Measurements from ENCODE around the gene SCUBE1. TPM values are rescaled to one million over a fixed set of nuclear protein-coding genes. Genes with fewer than 3 reads are reported as not detected.

SCUBE1 gene
- total RNA-seq, 1 donor from 2014 or later: 25.9 TPM

DNA sequence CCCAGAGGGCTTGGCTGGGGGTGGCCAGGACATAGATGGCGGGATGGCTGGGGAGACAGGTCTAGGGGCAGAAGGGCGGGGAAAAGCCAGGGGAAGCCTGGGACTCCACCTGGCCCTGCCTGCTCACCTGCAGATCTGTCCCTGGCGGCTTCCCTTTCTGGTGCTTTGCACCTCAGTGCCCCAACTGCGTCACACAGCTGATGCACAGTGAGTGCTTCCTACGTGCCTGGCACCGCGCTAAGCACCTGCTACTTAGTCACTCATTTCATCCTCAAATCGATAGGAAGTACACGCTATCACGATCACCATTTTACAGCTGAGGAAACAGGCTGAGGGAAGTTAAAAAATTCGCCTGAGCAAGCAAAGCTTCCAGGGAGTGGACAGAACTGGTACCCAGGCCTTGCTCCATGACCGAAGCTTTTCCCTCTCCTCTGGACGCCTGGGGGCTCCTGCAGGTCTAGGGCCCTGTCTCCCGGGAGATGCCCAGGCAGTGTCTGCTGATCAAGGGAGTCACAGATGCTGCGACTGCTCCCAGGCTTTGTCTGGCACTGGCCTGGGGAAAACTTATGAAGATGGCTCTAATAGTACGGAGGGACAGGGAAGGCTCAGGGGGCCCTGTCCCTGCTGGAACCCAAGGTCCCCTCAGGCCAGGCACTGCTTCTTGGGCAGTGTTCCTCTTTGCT lies 93.2 kb downstream of the SCUBE1 start:
- peak overlapping the region; percentile 29 for H3K27ac Mint-ChIP-seq
- peaks cover 2% of the 10 kb centered on the region for H3K36me3 Mint-ChIP-seq
- H3K27me3 Mint-ChIP-seq (ENCODE audit: insufficient read depth, low read depth): peaks cover 3% of the 10 kb centered on the region

DNA sequence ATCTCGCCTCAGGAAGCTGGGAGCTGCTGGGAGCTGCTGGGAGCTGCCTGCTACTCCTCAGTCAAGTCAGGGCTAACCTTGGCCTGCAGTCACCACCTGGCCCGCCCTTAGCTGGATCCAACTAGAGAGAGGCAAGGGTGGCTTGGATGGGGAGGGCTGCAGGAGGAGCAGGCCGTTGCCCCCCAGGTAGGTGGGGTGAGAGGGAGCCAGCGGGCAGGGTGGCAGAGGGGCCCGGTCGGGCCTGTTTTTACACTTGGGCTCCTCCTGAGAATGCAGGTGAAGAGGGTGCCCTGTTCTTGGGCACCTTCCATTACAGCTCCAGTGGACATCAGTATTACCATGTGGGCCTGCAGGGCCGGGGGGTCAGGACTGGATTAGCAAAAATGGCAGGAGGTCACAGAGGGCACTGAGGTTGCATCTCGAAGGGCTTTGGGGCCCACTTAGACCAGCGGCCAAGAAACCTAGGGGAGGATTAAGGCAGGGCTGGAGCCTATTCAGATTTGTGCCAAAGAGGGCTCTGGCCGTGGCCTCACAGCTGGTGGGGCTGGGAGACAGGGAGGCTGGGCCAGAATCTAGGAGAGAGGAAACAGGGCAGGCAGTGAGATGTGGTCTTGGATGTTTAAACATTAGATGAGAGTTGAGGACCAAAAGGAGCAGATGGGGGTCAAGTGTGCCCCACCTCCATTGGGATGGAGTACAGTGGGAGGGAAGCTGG lies 95.5 kb downstream of the SCUBE1 start:
- H3K4me2 ChIP-seq: no peak overlapping the region
- H3K27ac Mint-ChIP-seq: peak overlapping the region; percentile 68
- no peak overlapping the region for H2AFZ ChIP-seq (replicated peaks)

More for the DNA sequence above, 93.2 kb downstream of the SCUBE1 start:
- Histone ChIP-seq H3K9me3 (ENCODE audit: low read depth) (no peaks in the 10 kb centered on the region), H3F3A (ENCODE audit: low read depth) (no peaks in the 10 kb centered on the region), H4K20me1 (ENCODE audit: low read depth) (peaks cover 9% of the 10 kb centered on the region), H3K79me2 (ENCODE audit: low read depth) (no peaks in the 10 kb centered on the region), H3K4me3 (no peak overlapping the region), H3K9ac (no peak overlapping the region), H3K27me3 (no peaks in the 10 kb centered on the region), H3K36me3 (no peaks in the 10 kb centered on the region), H3K27ac (no peak overlapping the region), H3K4me1 (peaks cover 2% of the 10 kb centered on the region), H3K4me2 (no peak overlapping the region), H2AFZ (replicated peaks) (no peak overlapping the region)
- Mint-ChIP-seq H3K9me3 (no peaks in the 10 kb centered on the region), H3K4me3 (no peak overlapping the region), H3K4me1 (peaks cover 22% of the 10 kb centered on the region)
- TF ChIP-seq EZH2phosphoT487 (IDR thresholded peaks at IDR 0.05) (no peak), EZH2 (IDR thresholded peaks at IDR 0.05) (no peak)
- TF ChIP-seq, protein P1, sequence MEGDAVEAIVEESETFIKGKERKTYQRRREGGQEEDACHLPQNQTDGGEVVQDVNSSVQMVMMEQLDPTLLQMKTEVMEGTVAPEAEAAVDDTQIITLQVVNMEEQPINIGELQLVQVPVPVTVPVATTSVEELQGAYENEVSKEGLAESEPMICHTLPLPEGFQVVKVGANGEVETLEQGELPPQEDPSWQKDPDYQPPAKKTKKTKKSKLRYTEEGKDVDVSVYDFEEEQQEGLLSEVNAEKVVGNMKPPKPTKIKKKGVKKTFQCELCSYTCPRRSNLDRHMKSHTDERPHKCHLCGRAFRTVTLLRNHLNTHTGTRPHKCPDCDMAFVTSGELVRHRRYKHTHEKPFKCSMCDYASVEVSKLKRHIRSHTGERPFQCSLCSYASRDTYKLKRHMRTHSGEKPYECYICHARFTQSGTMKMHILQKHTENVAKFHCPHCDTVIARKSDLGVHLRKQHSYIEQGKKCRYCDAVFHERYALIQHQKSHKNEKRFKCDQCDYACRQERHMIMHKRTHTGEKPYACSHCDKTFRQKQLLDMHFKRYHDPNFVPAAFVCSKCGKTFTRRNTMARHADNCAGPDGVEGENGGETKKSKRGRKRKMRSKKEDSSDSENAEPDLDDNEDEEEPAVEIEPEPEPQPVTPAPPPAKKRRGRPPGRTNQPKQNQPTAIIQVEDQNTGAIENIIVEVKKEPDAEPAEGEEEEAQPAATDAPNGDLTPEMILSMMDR (IDR thresholded peaks at IDR 0.05): no peak
- DNase-seq (ENCODE audit: low spot score): no peak

DNA sequence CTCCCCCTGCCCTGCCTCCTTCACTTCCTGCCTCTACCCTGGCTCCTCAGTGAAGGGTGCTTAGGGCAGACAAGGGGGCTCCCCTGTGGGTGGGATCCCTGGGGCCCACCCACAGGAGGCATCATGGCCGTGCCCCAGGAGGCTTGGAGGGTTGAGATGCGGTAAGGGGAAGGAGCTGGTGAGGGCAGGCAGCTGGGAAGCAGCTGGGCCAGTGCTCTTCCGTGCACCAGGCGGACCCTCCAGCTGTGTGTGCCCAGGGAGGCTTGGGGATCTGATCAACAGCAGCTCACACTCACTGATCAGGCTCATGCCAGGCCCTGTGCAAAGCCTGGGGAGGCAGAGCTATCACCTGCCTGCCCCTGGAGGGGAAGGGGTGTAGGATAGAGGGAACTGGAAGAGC lies 97.0 kb downstream of the SCUBE1 start:
- TF ChIP-seq EZH2phosphoT487 (IDR thresholded peaks at IDR 0.05): no peak
- TF ChIP-seq, protein P1 (IDR thresholded peaks at IDR 0.05): no peak
- TF ChIP-seq EZH2 (IDR thresholded peaks at IDR 0.05): no peak

More for the DNA sequence above, 95.5 kb downstream of the SCUBE1 start:
- no peaks in the 10 kb centered on the region for H3K36me3 Mint-ChIP-seq
- H3K4me1 Mint-ChIP-seq: peaks cover 28% of the 10 kb centered on the region
- H3F3A ChIP-seq (ENCODE audit: low read depth): no peaks in the 10 kb centered on the region
- H3K36me3 ChIP-seq: no peaks in the 10 kb centered on the region
- no peak overlapping the region for H3K4me3 Mint-ChIP-seq
- no peaks in the 10 kb centered on the region for H3K27me3 ChIP-seq
- H3K79me2 ChIP-seq (ENCODE audit: low read depth): no peaks in the 10 kb centered on the region
- no peaks in the 10 kb centered on the region for H3K9me3 Mint-ChIP-seq
- H3K4me3 ChIP-seq: no peak overlapping the region
- peaks cover 2% of the 10 kb centered on the region for H3K27me3 Mint-ChIP-seq (ENCODE audit: insufficient read depth, low read depth)
- H3K27ac ChIP-seq: no peak overlapping the region
- TF ChIP-seq, protein P1 (IDR thresholded peaks at IDR 0.05): no peak
- no peak overlapping the region for H3K9ac ChIP-seq
- H4K20me1 ChIP-seq (ENCODE audit: low read depth): peaks cover 9% of the 10 kb centered on the region
- peaks cover 4% of the 10 kb centered on the region for H3K4me1 ChIP-seq
- H3K9me3 ChIP-seq (ENCODE audit: low read depth): no peaks in the 10 kb centered on the region
- no peak for DNase-seq (ENCODE audit: low spot score)

More for the DNA sequence above, 97.0 kb downstream of the SCUBE1 start:
- H3K36me3 Mint-ChIP-seq: no peaks in the 10 kb centered on the region
- H3K79me2 ChIP-seq (ENCODE audit: low read depth): no peaks in the 10 kb centered on the region
- no peak overlapping the region for H2AFZ ChIP-seq (replicated peaks)
- no peaks in the 10 kb centered on the region for H3F3A ChIP-seq (ENCODE audit: low read depth)
- no peak overlapping the region for H3K4me3 Mint-ChIP-seq
- peaks cover 4% of the 10 kb centered on the region for H3K4me1 ChIP-seq
- no peak for DNase-seq (ENCODE audit: low spot score)
- no peaks in the 10 kb centered on the region for H3K9me3 Mint-ChIP-seq
- H3K27me3 ChIP-seq: no peaks in the 10 kb centered on the region
- no peaks in the 10 kb centered on the region for H3K9me3 ChIP-seq (ENCODE audit: low read depth)
- no peaks in the 10 kb centered on the region for H3K36me3 ChIP-seq
- peaks cover 18% of the 10 kb centered on the region for H3K4me1 Mint-ChIP-seq
- H3K27ac Mint-ChIP-seq: no peak overlapping the region
- peaks cover 9% of the 10 kb centered on the region for H4K20me1 ChIP-seq (ENCODE audit: low read depth)
- no peak overlapping the region for H3K9ac ChIP-seq
- H3K27ac ChIP-seq: no peak overlapping the region
- H3K4me2 ChIP-seq: no peak overlapping the region
- H3K27me3 Mint-ChIP-seq (ENCODE audit: insufficient read depth, low read depth): peaks cover 2% of the 10 kb centered on the region
- H3K4me3 ChIP-seq: no peak overlapping the region
